ENCODE measurements around the gene TSPAN14. TPM values are rescaled to one million over a fixed set of nuclear protein-coding genes. Genes with fewer than 3 reads are reported as not detected.

TSPAN14 gene
- total and polyA plus RNA-seq, 2 of the 8 experiments (the other 6 are each of a cell fraction or from before 2014, with no cell fraction given): 47.4 to 57.8 TPM

DNA sequence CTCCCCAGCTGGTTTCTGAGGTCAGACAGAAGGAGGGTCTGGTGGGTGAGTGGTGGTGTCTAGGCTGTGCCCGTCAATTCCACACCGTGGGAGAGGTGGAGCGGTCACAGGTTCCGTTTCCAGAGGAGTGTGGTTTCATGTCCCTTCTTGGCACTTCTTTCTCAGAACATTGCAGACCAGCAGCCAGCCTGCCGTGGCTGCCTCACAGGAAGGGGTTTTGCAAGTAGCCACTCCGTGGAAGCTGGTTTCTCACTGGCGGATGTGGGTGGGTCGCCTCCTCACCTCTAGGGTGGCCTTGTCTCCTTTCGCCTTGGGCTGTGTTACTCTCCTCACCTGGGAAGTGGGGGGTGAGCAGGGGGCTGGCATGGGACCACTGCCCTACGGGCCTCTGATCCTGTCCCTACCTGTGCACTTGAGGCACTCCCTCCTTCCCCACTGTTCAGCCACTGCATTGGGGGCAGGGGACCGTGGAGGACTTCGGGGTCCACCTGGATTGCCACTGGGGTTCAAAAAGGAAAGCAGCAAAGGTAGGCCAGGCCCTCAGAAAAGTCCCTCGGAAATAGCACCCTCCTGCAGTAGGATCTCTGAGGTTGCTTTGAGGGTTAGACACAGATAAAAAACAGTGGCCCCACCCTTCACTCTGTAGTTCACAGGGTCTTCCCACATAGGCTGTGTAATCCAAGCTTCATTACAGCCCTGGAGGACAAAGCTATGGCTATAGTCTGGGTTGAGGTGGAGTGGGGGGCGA is 33.9 kb downstream of the TSPAN14 start:
- DNase-seq (ENCODE audit: low read depth in 1 of 2, low spot score in 2 of 2) (no peak), FAIRE-seq (no peak)
- H2BK120ac ChIP-seq (replicated peaks; ENCODE audit: low read depth, low read length): no peak overlapping the region
- no peaks in the 10 kb centered on the region for H3K9me3 ChIP-seq (ENCODE audit: insufficient read depth in 2 of 2, low read depth in 1 of 2, low read length in 1 of 2)
- H2BK20ac ChIP-seq (ENCODE audit: low read length): no peak overlapping the region
- H3K79me2 ChIP-seq (ENCODE audit: control insufficient read depth in 1 of 2, insufficient read depth in 2 of 2, low read length in 2 of 2): peaks cover 4 to 74% of the 10 kb centered on the region in 2 experiments; a peak in 3 of 4 replicates
- H3K27ac ChIP-seq (ENCODE audit: low read depth, low read length): no peak overlapping the region
- POLR2A ChIA-PET (ENCODE audit: partially characterized antibody): interaction anchor here (0.9 to 2.1 kb wide), 2 partner anchors 23 to 40 kb away, joined by 4 to 5 read pairs; no protein-coding TSS in a partner anchor
- H3K4me3 ChIP-seq (ENCODE audit: extremely low read depth in 1 of 4, insufficient read depth in 2 of 4, low read depth in 3 of 4, low read length in 4 of 4): no peak overlapping the region
- no peak overlapping the region for H3K23ac ChIP-seq (ENCODE audit: insufficient read length)
- H2BK12ac ChIP-seq (ENCODE audit: low read depth, low read length): no peak overlapping the region
- H3K79me1 ChIP-seq (ENCODE audit: low read depth, low read length): peaks cover 36% of the 10 kb centered on the region
- no peak overlapping the region for H4K91ac ChIP-seq (replicated peaks; ENCODE audit: insufficient read length, low read length)
- H3K4ac ChIP-seq (replicated peaks; ENCODE audit: insufficient read length, low read depth, low read length): no peak overlapping the region
- CTCF ChIA-PET (ENCODE audit: partially characterized antibody): interaction anchor here (0.6 to 5.1 kb wide), 8 partner anchors 10 to 497 kb away, joined by 3 to 42 read pairs (median 7); no protein-coding TSS in a partner anchor
- H3K18ac ChIP-seq (ENCODE audit: extremely low read depth, low read length): no peak overlapping the region; the same call in none of the 2 replicates
- no peak overlapping the region for H4K5ac ChIP-seq (ENCODE audit: insufficient read length, low read depth, low read length)
- H3K9ac ChIP-seq (replicated peaks in 1 of 4; ENCODE audit: extremely low read depth in 1 of 4, low read depth in 3 of 4, low read length in 3 of 4): no peak overlapping the region
- H3K23me2 ChIP-seq (ENCODE audit: low read depth, low read length): no peaks in the 10 kb centered on the region
- no peaks in the 10 kb centered on the region for H3K27me3 ChIP-seq (replicated peaks in 1 of 4; ENCODE audit: control insufficient read depth in 3 of 4, extremely low read depth in 1 of 4, insufficient read depth in 3 of 4, low read length in 3 of 4)
- no peak overlapping the region for H3K4me2 ChIP-seq (ENCODE audit: insufficient read depth in 1 of 2, low read depth in 2 of 2, low read length in 2 of 2)
- H3K56ac ChIP-seq (replicated peaks; ENCODE audit: insufficient read length, low read depth, low read length): no peak overlapping the region
- H3K14ac ChIP-seq (ENCODE audit: insufficient read length): no peak overlapping the region
- no peak overlapping the region for H4K8ac ChIP-seq (ENCODE audit: extremely low read depth, insufficient read depth, low read length)
- WGBS, 2 experiments (ENCODE audit: extremely low coverage in 1 of 2, insufficient coverage in 1 of 2, insufficient read length in 1 of 2, insufficient replicate concordance in 2 of 2, low coverage in 1 of 2, low lambda C conversion rate in 2 of 2, missing lambda C conversion rate in 1 of 2): 92% methylated on average over 12 of the region's 14 CpGs; no CpG with 5 or more reads in 1 of the 2 experiments
- H2AK5ac ChIP-seq (ENCODE audit: low read depth, low read length): no peak overlapping the region
- H2BK15ac ChIP-seq (ENCODE audit: low read length): no peak overlapping the region
- H4K20me1 ChIP-seq (replicated peaks in 1 of 2; ENCODE audit: control insufficient read depth in 1 of 2, insufficient read depth in 2 of 2, low read length in 2 of 2): peaks cover 7 to 33% of the 10 kb centered on the region in 2 experiments
- TF ChIP-seq, protein P1, sequence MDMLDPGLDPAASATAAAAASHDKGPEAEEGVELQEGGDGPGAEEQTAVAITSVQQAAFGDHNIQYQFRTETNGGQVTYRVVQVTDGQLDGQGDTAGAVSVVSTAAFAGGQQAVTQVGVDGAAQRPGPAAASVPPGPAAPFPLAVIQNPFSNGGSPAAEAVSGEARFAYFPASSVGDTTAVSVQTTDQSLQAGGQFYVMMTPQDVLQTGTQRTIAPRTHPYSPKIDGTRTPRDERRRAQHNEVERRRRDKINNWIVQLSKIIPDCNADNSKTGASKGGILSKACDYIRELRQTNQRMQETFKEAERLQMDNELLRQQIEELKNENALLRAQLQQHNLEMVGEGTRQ (IDR thresholded peaks at IDR 0.05; ENCODE audit: low read length): no peak
- TF ChIP-seq, protein P2, sequence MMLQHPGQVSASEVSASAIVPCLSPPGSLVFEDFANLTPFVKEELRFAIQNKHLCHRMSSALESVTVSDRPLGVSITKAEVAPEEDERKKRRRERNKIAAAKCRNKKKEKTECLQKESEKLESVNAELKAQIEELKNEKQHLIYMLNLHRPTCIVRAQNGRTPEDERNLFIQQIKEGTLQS (IDR thresholded peaks at IDR 0.05; ENCODE audit: insufficient read depth, low read depth, low read length): no peak
- TF ChIP-seq SIX5 (IDR thresholded peaks at IDR 0.05; ENCODE audit: low read depth, low read length) (no peak), EP300 (IDR thresholded peaks at IDR 0.05; ENCODE audit: borderline replicate concordance in 1 of 2, low read depth in 2 of 2, low read length in 2 of 2) (no peak), GABPA (IDR thresholded peaks at IDR 0.05; ENCODE audit: borderline replicate concordance, insufficient read depth, low read length) (no peak), BCL11A (IDR thresholded peaks at IDR 0.05; ENCODE audit: low read depth in 2 of 2, low read length in 2 of 2) (no peak), SP4 (IDR thresholded peaks at IDR 0.05; ENCODE audit: low read length) (no peak), KDM1A (IDR thresholded peaks at IDR 0.05; ENCODE audit: borderline replicate concordance, low read length) (no peak)
- no peak overlapping the region for H2AFZ ChIP-seq (ENCODE audit: low read length)
- H3K36me3 ChIP-seq (ENCODE audit: control insufficient read depth in 2 of 4, insufficient read depth in 4 of 4, low read length in 3 of 4): peaks cover 0 to 15% (median 2%) of the 10 kb centered on the region in 4 experiments; a peak in 4 of 8 replicates
- H3K4me1 ChIP-seq (replicated peaks in 1 of 4; ENCODE audit: control insufficient read depth in 3 of 4, insufficient read depth in 4 of 4, low read length in 3 of 4): peaks cover 11 to 20% (median 15%) of the 10 kb centered on the region in 4 experiments
- peak overlapping the region; percentile 44; the same call in 1 of the 2 replicates for H2BK5ac ChIP-seq (ENCODE audit: low read depth, low read length)
